PC-3 (cell line): ENCODE data around the gene SPIRE1.

Experiments
- EZH2 ChIP-seq: fragments of 300-600 bp; sonication (generic); IDR thresholded peaks from one replicate; pipeline ENCODE4 v1.6.1; 2017; ENCODE audit warnings: antibody characterized with exemption, mild to moderate bottlenecking, low read length; ENCODE audit not compliant: unreplicated experiment
- EZH2phosphoT487 ChIP-seq: fragments of 300-600 bp; sonication (generic); IDR thresholded peaks from 2 replicates; pipeline ENCODE4 v1.6.1; 2018; ENCODE audit warnings: mild to moderate bottlenecking, antibody characterized with exemption, low read length, borderline replicate concordance
- TF ChIP-seq, protein P1 (sequence below): fragments of 300-600 bp; sonication (generic); conservative IDR thresholded peaks from 2 replicates; pipeline ENCODE4 v1.5.1; 2017; ENCODE audit warnings: antibody characterized with exemption, low read depth, mild to moderate bottlenecking, low read length

DNA sequence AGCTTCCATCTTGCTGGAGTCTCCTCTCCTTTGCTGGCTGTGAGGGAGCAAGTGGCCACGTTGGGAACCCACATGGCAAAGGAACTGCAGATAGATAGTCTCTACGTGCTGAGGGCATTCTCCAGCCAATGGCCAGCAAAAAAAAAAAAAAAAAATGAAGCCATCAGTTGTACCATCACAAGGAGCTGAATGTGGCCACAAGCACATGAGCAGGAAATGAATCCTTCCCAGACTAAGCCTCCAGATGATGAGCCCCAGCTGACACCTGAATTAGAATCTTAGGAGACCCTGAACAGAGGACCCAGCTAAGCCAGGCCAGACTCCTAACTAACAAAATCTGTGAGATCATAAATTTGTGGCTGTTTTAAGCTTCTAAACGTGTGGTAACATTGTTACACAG lies 57.9 kb downstream of the SPIRE1 start:
- TF ChIP-seq, protein P1, sequence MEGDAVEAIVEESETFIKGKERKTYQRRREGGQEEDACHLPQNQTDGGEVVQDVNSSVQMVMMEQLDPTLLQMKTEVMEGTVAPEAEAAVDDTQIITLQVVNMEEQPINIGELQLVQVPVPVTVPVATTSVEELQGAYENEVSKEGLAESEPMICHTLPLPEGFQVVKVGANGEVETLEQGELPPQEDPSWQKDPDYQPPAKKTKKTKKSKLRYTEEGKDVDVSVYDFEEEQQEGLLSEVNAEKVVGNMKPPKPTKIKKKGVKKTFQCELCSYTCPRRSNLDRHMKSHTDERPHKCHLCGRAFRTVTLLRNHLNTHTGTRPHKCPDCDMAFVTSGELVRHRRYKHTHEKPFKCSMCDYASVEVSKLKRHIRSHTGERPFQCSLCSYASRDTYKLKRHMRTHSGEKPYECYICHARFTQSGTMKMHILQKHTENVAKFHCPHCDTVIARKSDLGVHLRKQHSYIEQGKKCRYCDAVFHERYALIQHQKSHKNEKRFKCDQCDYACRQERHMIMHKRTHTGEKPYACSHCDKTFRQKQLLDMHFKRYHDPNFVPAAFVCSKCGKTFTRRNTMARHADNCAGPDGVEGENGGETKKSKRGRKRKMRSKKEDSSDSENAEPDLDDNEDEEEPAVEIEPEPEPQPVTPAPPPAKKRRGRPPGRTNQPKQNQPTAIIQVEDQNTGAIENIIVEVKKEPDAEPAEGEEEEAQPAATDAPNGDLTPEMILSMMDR: no peak
- TF ChIP-seq EZH2: no peak
- TF ChIP-seq EZH2phosphoT487: no peak
